Measurements from ENCODE around the gene SHANK2.
A peak's percentile ranks its signal among the peaks of the same experiment; 100 is the strongest.
"Not testable (repeated sequence)": the region's sequence is repeated elsewhere in the genome, so short reads cannot be mapped to it uniquely, and the experiment has no call there.

SHANK2 gene

GRCh38 chr11:71245601-71246391 lies 6.6 kb downstream of the SHANK2 start:
- DNase-seq (ENCODE audit: low spot score), result no peak

- no peak for DNase-seq (ENCODE audit: low spot score)
Measured at GRCh38 chr11:71244116-71244810, 8.1 kb downstream of the SHANK2 start.

- no peak for DNase-seq (ENCODE audit: low spot score)
Measured at GRCh38 chr11:71242391-71242790, 10.0 kb downstream of the SHANK2 start.

GRCh38 chr11:71241721-71242259 lies 10.6 kb downstream of the SHANK2 start:
- no peak for DNase-seq (ENCODE audit: low spot score)

GRCh38 chr11:71240865-71241691 lies 11.3 kb downstream of the SHANK2 start:
- DNase-seq (ENCODE audit: low spot score), result peak; percentile 68

GRCh38 chr11:71240061-71240690 lies 12.2 kb downstream of the SHANK2 start:
- DNase-seq (ENCODE audit: low spot score), result no peak

- no peak for DNase-seq (ENCODE audit: low spot score)
Measured at GRCh38 chr11:71239581-71239980, 12.8 kb downstream of the SHANK2 start.

GRCh38 chr11:71238941-71239340 lies 13.4 kb downstream of the SHANK2 start:
- no peak for DNase-seq (ENCODE audit: low spot score)

GRCh38 chr11:71238285-71238875 lies 14.0 kb downstream of the SHANK2 start:
- no peak for DNase-seq (ENCODE audit: low spot score)

- DNase-seq (ENCODE audit: low spot score), result no peak
Measured at GRCh38 chr11:71237853-71238252, 14.5 kb downstream of the SHANK2 start.

GRCh38 chr11:71236836-71237475 lies 15.4 kb downstream of the SHANK2 start:
- no peak for DNase-seq (ENCODE audit: low spot score)

GRCh38 chr11:71235719-71236118 lies 16.7 kb downstream of the SHANK2 start:
- no peak for DNase-seq (ENCODE audit: low spot score)

- DNase-seq (ENCODE audit: low spot score), result not testable (repeated sequence)
Measured at GRCh38 chr11:71233896-71234852, 18.2 kb downstream of the SHANK2 start.

- no peak for DNase-seq (ENCODE audit: low spot score)
Measured at GRCh38 chr11:71232364-71232763, 20.0 kb downstream of the SHANK2 start.

GRCh38 chr11:71228961-71229360 lies 23.4 kb downstream of the SHANK2 start:
- no peak for DNase-seq (ENCODE audit: low spot score)

GRCh38 chr11:71227058-71227659 lies 25.2 kb downstream of the SHANK2 start:
- DNase-seq (ENCODE audit: low spot score), result no peak

- DNase-seq (ENCODE audit: low spot score), result no peak
Measured at GRCh38 chr11:71223671-71224660, 28.4 kb downstream of the SHANK2 start.

- DNase-seq (ENCODE audit: low spot score), result no peak
Measured at GRCh38 chr11:71223081-71223405, 29.3 kb downstream of the SHANK2 start.
